Occipital lobe (tissue), 1 donor: Measurements from ENCODE around the gene SORL1-AS1.
A peak's percentile ranks its signal among the peaks of the same experiment; 100 is the strongest.
"Not testable (repeated sequence)": the region's sequence is repeated elsewhere in the genome, so short reads cannot be mapped to it uniquely, and the experiment has no call there.

Experiments
- DNase-seq: peaks from one replicate; lab custom pipeline; 2025; lab: John Stamatoyannopoulos, UW

The SORL1-AS1 gene

DNA sequence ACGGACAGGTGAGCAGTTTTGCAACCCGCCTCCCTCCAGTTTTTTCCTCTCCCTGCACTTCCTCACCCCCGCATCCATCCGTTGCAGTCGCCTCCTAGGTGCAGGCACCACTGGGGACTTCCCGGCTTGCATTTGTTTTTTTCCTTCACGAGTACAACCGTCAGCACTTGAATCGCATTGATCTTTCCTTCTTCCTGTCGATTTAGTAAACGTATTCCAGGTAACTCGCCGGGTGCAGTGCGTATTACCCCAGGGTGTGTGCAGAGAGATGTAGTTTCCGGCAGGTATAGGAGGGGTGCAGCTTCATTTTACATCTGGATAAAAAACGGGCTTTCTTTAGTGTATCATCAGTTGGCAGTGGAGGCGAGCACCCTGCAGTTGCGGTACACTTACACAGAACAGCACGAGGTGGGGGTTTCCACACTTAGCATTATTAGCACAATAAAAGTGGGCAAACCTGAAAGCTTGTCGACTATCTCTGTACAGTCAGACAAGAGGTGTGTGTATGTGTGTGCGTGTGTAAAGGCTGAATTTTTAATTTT lies at the start of gene SORL1-AS1:
TSS of gene SORL1-AS1 (minus strand) at position 359 of the 542 bp plus-strand sequence.
- DNase-seq = no peak

GRCh38 chr11:121500717-121501116 lies 48.0 kb upstream of the SORL1-AS1 start:
- DNase-seq = no peak

- no peak for DNase-seq
Observed at GRCh38 chr11:121500275-121500674, 47.5 kb upstream of the SORL1-AS1 start.

DNA sequence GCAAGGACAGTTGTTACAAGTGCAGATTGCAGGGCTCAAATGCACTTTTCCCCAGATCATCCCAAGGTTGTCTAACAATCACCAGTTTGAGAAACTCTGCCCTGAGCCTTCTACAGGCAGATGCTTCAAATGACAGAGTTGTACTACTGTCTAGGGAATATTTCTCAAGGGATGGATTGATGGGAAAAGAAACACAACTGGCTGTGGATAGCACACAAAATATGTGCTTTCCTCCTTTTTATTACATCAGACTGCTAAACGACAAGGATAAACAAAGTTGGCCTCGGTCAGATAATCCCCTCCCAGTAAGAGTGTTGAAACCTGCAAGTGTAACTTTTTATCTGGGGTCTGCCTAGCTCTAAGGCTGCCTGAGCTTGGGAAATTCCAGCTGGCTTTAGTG lies 46.6 kb upstream of the SORL1-AS1 start:
- no peak for DNase-seq

- no peak for DNase-seq
Observed at GRCh38 chr11:121497176-121497998, 44.6 kb upstream of the SORL1-AS1 start.

GRCh38 chr11:121494355-121495099 lies 41.8 kb upstream of the SORL1-AS1 start:
- peak; percentile 46 for DNase-seq

- no peak for DNase-seq
Observed at GRCh38 chr11:121489823-121490222, 37.1 kb upstream of the SORL1-AS1 start.

DNA sequence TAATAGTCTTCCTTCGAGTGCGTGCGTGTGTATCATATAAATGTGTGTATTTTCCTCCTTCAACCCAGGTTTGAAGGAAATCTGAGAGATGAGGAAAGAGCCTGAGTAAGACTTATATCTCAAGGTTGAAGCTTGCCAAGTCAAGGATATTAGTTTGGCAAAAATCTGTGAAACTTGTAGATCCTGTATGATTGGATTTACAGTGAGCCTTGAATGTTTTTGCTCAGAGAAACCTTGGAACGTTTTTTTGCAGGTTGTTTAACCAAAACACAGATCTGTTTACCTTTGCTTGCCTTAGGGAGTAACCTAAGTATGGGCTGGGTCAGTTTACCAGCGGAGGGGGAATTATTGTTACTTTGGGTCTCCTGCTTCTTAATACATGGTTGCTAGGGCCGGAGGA lies 35.9 kb upstream of the SORL1-AS1 start:
- DNase-seq = no peak

DNA sequence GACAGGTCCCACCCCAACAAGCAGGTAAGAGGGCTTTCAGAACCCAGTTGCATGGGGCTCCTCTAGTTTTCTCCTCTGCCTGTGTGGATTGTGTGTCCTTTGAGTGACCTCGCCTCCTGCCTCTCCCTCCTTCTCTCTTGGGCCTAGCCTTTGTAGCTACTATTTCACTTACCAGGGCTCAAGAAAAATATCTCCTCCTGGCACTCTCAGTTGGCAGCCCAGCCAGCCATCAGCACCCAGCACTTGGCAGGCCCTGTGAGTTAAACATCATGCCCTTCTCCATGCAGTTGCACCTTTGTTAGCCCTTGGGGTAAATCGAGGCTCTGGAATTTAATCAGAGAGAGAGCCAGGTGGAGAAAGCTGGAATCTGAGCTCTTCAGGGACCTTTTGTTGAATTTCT lies 35.4 kb upstream of the SORL1-AS1 start:
- no peak for DNase-seq

- DNase-seq = no peak
Observed at GRCh38 chr11:121487191-121487590, 34.4 kb upstream of the SORL1-AS1 start.

GRCh38 chr11:121486054-121486453 lies 33.3 kb upstream of the SORL1-AS1 start:
- DNase-seq = no peak

GRCh38 chr11:121485216-121485615 lies 32.4 kb upstream of the SORL1-AS1 start:
- DNase-seq = no peak

DNA sequence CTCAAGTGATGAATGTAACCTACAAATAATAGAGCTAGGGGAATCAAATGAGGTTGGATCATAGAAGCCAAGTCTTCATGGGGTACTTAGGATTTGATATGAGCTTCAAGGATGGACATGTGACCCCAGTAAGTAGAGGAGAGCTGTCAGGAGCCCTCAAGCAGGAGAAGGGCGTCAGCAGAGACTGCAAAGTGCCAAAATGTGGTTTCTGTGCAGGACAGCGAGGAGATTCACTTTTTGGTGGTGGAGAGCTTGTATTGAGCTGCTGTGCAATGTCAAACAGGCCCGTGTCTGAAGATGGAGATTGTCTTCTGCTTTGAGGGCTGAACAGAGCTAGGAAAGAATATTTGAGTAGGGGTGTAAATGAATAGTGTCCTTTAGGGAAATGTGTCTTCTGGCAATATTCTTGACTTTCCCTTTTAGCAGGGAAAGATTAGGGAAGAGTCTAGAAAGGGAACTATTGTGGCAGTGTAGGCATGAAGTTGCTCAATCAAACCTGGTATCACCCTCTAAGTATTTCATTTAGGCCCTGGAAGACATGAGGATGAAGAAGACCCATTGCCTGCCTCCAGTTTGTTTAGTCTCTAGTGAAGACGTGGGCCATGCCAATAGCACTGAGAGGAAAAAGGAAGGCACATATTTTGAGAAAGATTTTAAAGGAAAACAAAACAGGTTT lies 31.2 kb upstream of the SORL1-AS1 start:
- no peak for DNase-seq

- DNase-seq = no peak
Observed at GRCh38 chr11:121482231-121483129, 29.7 kb upstream of the SORL1-AS1 start.

- not testable (repeated sequence) for DNase-seq
Observed at GRCh38 chr11:121481484-121482230, 28.9 kb upstream of the SORL1-AS1 start.

DNA sequence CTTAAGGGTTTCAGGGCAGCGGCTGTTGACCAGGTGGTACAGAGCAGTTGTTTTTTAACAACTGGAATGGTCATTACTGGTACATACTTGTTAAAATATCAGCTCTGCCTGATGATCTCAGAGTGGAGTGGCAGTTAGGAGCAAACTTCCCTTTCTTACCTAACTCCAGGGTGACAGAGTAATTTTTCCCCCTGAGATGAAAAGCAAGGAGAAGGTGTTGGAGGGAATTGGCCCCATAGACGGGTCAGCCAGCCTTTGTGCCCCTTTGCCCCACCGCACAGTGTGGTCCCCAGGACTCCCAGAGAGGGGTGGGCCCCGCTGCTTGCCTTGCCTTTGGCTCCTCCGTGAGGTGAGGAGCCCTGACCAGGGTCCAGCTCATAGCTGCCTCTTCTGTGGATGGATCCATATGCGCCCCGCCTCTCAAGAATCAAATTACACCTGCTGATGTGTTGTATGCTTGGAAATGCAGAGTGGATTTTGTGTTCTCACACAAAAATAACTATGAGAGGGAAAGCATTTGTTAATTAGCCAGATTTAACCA lies 27.0 kb upstream of the SORL1-AS1 start:
- no peak for DNase-seq

DNA sequence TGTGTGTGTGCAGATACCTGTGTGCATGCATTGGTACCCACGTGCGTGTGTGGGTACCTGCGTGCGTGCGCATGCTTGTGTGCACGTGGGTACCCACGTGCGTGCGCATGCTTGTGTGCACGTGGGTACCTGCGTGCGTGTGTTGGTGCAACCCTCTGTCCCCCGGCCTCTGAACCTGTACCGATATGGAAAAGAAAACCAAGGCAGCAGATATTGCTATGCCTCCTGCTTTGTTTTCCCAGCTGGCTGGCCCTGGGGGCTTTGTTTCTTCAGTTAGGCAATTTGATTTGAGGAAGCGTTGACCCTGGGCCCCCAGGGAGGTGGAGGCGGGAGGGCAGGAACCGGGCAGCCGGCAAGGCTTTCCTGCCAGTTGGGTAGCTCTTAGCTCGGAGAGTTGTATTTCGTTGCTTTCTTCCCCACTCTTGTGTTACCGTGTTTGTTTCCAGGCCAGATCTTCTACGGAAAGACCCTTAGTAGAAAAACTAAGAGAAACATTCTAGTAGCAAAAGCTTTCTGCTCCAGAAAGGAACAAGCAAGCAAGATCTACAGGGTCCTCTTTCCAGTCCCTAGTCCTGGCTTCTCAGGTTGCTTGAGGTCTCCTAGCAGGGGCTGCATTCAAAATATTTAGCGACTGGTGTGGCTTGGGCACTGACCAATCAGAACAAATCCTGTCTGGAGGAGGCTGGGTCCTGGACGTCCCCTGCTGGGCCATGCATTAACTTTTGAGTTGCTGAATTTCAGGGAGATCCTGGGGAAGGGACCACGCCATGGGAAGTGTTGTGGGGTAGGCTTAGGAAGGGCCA lies 26.3 kb upstream of the SORL1-AS1 start:
- no peak for DNase-seq

- no peak for DNase-seq
Observed at GRCh38 chr11:121478226-121478894, 25.6 kb upstream of the SORL1-AS1 start.
